GM12864 (cell line): ENCODE data around the gene MED25.

ENCODE experiments used
- DNase-seq: peaks from one replicate; pipeline ENCODE4 v3.0.0-alpha.2; 2011; ENCODE audit warnings: low read depth
- H3K4me3 ChIP-seq: 2 replicates; pipeline ENCODE4 v1.5.1; 2011; ENCODE audit warnings: mild to moderate bottlenecking, low read depth, low read length, control low read depth
- TF ChIP-seq, protein P1 (sequence below): IDR thresholded peaks from 2 replicates; pipeline ENCODE4 v1.5.1; 2011; ENCODE audit warnings: low read depth, mild to moderate bottlenecking, moderate library complexity, low read length, control low read depth, inconsistent platforms; ENCODE audit errors: missing control alignments

MED25 gene

DNA sequence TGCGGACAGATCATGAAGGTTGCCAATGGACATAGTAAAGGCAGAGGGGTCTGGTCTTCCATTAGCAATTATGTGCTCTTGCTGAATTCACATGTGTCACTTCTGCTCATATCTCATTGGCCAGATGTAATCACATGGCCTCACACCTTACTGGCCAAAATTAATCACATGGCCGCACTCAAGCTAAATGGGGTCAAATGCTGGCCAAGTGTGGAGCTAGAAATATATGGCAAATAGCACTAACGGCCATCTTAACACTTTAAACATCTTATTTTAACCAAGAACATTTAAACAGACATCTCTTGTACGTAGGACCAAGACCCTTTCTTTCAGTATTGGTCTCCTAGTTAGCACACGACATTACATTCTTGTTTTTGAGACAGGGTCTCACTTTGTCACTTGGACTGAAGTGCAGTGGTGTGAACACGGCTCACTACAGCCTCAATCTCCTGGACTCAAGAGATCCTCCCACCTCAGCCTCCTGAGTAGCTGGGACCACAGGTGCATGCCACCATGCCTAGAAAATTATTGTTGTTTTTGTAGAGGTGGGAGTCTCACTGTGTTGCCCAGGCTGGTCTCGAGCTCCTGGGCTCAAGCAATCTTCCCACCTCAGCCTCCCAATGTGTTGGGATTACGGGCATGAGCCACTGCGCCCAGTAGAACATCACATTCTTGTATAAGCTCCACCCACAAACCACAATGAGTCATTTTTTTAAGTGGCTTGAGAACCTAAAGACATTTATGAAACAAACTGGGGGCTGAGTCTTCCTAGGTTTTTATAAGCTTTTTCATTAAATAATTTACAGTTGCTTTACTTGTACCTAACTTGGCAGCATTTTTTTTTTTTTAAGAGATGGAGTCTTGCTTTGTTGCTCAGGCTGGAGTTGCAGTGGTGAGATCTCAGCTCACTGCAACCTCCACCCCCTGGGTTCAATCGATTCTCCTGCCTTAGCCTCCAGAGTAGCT lies 29.9 kb downstream of the MED25 start:
- TF ChIP-seq, protein P1, sequence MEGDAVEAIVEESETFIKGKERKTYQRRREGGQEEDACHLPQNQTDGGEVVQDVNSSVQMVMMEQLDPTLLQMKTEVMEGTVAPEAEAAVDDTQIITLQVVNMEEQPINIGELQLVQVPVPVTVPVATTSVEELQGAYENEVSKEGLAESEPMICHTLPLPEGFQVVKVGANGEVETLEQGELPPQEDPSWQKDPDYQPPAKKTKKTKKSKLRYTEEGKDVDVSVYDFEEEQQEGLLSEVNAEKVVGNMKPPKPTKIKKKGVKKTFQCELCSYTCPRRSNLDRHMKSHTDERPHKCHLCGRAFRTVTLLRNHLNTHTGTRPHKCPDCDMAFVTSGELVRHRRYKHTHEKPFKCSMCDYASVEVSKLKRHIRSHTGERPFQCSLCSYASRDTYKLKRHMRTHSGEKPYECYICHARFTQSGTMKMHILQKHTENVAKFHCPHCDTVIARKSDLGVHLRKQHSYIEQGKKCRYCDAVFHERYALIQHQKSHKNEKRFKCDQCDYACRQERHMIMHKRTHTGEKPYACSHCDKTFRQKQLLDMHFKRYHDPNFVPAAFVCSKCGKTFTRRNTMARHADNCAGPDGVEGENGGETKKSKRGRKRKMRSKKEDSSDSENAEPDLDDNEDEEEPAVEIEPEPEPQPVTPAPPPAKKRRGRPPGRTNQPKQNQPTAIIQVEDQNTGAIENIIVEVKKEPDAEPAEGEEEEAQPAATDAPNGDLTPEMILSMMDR, result no peak
- no peak for DNase-seq
- no peak overlapping the region for H3K4me3 ChIP-seq

DNA sequence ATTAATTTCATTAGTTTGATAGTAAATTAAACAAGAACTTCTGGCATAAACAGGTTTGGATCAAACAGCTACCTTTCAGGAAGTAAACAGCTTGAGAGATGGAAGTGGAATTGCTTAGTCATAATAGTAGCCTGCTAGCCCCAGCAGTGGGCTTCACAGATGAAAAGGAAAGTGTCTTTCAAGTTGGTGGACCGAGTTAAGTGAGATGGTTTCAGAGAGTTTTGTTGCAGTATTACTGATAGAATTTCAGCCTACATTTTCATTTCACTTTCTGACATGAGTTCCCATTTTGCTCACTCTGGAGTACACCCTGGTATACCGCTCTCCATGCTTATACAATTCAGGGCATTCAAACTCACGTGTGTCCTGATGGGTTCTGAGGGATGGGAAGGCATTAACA lies 30.8 kb downstream of the MED25 start:
- DNase-seq, result no peak
- no peak overlapping the region for H3K4me3 ChIP-seq
- TF ChIP-seq, protein P1, result no peak

- TF ChIP-seq, protein P1, result no peak
- no peak overlapping the region for H3K4me3 ChIP-seq
- DNase-seq, result no peak
Observed at GRCh38 chr19:49849433-49850220, 31.5 kb downstream of the MED25 start.

DNA sequence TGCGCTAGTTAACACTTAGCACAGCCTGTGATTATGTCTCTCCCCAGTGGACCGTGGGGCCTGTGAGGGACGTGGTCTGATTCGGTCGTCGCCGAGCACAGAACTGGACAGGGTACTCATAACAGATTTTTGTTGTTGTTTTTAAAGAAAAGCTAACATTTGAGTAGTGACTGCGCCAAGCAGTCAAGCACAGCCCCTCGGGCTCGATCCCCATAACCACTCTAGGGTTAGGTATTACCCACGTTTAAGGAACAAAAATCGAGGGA lies 32.1 kb downstream of the MED25 start:
- TF ChIP-seq, protein P1, result no peak
- peak overlapping the region; percentile 90 for H3K4me3 ChIP-seq
- no peak for DNase-seq

DNA sequence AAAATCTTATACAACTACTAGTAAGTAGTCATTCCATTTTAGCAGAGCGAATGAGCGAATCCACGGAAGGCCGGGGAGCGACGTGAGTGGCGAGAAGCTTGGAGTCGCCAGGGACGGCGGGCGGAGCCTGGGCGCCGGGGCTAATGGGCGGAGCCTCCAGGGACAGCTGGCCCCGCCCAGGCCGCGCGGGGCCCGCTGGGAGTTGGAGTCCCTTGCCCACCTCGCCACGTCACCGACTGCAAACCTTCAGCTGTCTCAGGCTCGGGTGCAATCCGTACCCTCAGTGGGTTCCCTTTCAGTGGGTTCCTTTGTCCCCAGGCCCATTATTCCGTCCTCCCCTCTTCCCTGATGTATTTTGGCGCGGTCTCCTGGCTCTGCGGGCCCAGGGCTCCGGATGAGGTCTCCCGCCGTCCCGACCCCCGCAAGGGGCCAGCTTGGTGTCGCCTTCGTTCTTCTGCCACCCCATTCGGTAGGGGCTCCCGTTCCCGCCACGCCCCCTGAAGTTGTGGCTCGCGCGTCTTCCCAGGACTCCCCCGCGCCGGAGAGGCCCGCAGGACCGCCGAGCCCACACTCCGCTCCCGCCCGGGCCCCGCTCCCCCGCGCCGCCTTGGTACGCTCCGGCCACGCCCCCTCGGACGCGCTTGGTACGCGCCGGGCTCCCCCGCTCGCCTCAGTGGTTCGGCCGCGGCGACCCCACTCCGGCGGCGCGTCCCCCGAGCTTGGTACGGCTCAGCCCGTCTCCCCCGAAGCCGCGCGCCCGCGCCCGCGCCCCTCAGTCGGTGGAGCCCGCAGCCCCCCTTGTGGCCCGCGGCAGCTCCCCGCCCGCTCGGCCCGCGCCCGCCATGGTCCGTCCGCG lies 32.6 kb downstream of the MED25 start, which contains the start of gene PTOV1:
Gene PTOV1 (plus strand): TSS at position 673 of the 856 bp plus-strand sequence.
- TF ChIP-seq, protein P1, result no peak
- peak within 1 kb of the TSS; percentile 90 for H3K4me3 ChIP-seq
- DNase-seq, result peak; percentile 61

DNA sequence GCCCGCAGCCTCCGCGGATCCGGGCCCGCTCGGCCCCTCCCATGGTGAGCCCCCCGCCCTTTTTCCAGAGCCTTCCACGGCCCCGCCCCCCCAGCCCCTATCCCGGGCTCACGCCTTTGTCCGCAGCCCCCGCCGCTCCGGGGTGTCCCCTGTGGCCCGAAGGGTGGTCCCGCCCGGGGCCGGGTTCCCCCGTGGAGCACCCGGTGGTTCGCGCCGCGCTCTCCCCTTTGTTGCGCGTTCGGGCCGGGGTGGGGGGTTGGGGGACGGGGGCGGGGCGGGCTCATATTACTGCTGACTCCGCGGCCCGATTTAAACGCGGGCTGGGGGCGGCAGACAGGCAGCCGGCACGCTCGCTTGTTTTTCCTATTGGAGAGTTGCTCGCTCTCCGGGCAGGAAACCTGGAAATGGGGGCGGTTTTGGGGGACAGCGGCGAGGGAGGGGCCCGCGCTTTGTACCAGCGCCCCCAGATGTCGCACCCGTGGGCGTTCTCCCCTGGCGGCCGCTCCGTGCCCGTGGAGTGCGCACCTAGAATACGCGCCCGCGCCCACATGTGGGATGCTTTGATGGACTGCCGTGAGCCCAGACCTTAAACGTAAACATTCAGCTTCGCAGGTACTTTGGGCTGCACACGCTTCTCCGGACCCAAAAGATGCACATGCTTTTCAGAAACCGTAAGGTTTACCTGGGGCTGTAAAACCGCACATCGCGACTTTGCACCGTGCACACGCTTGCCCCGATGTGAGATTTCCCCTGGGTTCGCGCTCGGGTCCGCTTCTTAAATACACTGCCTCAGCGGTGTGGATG lies 33.6 kb downstream of the MED25 start:
- peak overlapping the region; percentile 90 for H3K4me3 ChIP-seq
- DNase-seq, result no peak

More for the DNA sequence above, 33.6 kb downstream of the MED25 start:
- TF ChIP-seq, protein P1, result no peak
